HG02981 (cell line): ENCODE measurements around the gene PDCD5.
"Not testable (repeated sequence)": the region's sequence is repeated elsewhere in the genome, so short reads cannot be mapped to it uniquely, and the experiment has no call there.

Source experiments
- ATAC-seq: cut with Tn5 transposase; IDR thresholded peaks from one replicate; pipeline ENCODE4 v1.9.1; 2021; ENCODE audit warnings: mild to moderate bottlenecking, moderate library complexity; ENCODE audit not compliant: unreplicated experiment

The PDCD5 gene

GRCh38 chr19:32576790-32577189 lies 4.2 kb upstream of the PDCD5 start:
- ATAC-seq: no peak

DNA sequence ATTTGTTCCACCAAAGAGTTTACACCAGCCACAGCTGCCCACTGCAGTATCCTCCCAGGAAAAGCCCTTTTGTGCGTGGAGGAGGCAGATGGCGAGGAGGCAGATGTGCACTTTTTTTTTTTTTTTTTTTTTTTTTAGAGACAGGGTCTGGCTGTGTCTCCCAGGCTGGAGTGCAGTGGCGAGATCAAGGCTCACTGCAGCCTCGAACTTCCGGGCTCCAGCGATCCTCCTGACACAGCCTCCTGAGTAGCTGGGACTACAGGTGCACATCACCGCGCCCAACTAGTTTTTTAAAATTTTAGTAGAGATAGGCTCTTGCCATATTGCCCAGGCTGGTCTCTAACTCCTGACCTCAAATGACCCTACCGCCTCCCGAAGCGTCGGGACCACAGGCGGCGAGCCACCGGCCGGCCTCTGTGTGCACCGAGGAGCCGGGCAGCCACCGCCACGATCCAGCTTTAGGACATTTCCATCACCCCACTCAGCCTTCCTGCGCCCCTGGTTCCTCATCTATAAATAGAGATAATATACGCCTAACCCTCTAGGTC lies 563 bp upstream of the PDCD5 start:
- ATAC-seq: peak; percentile 27

DNA sequence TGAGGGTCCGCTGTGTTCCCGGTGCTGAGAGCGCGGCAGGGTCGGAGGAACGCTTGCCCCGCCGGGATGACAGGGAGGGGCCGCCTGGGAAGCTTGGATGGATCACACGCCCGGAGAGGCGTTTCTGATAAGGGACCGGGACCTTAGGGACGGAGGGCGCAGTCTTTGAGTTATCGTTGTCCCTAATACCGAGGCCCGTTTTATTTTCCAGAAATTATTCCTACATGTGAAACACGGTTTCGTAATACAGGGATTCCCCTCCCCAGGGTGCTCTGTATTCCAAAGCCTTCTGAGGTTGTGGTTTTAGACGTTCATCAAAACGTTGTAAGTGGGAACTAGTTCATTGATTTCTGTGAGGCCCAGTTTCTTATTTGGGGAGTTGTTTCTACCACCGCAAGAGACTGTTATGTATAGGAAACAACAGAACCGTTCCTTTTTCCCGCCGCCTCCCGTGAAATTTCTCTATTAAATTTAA lies 752 bp downstream of the PDCD5 start:
- ATAC-seq: no peak

- not testable (repeated sequence) for ATAC-seq
These were observed 6.9 kb downstream of the PDCD5 start for GRCh38 chr19:32587747-32588504.

DNA sequence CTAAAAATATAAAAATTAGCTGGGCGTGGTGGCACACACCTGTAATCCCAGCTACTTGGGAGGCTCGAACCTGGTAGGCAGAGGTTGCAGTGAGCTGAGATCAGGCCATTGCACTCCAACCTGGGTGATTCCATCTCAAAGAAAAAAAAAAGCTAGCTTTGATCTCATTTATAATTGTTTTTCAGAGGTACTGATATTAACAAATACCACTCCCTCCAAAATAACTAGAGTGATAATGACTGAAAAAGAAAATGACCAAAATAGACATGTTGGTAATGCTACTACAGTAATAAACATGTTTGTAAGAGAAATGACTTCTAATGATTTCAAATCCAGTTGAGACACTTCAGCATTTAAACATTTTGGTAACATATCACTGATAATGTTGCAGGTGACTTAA lies 13.0 kb downstream of the PDCD5 start:
- ATAC-seq: no peak

- ATAC-seq: no peak
These were observed 14.5 kb downstream of the PDCD5 start for GRCh38 chr19:32595491-32595890.

DNA sequence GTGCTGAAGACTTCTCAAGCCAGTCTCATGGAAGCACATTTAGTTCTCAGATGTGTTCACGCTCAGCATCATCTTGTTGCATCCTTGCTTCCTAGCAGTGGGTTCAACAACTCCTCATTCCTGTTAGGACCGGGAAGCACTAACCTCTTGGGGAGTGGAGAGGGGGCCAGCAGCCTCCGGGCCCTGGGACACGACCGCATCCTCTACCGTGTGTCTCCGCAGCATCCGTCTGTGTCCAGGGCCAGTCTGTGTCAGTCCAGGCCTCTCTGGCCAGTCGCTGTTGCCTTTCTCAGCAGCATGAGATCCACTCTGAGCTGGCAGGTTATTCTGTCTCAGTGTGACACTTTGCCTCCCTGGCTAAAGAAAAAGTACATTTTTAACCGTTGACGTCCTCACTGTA lies 17.0 kb downstream of the PDCD5 start:
- no peak for ATAC-seq

DNA sequence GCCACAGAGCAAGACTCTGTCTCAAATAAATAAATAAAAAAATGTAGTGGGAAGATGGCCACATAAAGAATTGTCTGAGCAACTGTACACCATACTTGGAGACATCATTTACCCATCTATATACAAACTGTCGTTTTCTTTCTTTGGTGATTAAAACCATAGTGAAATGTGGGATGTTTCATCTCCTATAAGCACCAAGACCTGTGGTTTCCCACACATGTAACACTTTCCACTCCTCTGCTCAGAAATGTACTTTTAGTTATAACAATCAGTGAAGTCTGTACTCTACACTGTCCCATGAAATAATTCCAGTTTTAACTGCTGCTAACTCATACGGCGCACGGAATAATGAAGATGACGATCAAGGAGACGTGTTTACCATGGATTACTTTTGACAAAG lies 18.3 kb downstream of the PDCD5 start:
- ATAC-seq: no peak

- ATAC-seq: no peak
These were observed 18.8 kb downstream of the PDCD5 start for GRCh38 chr19:32599736-32600157.

DNA sequence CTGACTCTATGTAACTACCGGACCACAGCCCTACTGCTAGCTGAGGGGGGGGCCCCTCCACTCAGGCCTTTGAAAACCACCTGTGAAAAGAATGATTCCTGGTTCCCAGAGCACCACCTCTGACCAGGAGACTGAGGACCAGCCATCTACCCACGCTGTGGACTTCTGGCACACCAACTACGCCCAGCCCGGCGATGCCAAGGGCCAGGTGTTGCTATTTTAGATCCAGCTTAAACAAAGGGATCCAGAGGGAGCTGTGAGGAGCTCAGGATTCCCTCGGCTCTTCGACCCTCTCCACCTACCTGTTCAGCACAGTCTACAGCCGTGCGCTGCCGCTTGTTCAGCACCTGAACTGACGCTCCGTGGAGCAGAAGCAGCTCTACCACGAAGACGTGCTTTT lies 23.0 kb downstream of the PDCD5 start:
- no peak for ATAC-seq

GRCh38 chr19:32605544-32605943 lies 24.6 kb downstream of the PDCD5 start:
- no peak for ATAC-seq

GRCh38 chr19:32606289-32606688 lies 25.3 kb downstream of the PDCD5 start:
- no peak for ATAC-seq

- ATAC-seq: no peak
These were observed 26.5 kb downstream of the PDCD5 start for GRCh38 chr19:32607479-32607878.

GRCh38 chr19:32611161-32611560 lies 30.2 kb downstream of the PDCD5 start:
- ATAC-seq: no peak

DNA sequence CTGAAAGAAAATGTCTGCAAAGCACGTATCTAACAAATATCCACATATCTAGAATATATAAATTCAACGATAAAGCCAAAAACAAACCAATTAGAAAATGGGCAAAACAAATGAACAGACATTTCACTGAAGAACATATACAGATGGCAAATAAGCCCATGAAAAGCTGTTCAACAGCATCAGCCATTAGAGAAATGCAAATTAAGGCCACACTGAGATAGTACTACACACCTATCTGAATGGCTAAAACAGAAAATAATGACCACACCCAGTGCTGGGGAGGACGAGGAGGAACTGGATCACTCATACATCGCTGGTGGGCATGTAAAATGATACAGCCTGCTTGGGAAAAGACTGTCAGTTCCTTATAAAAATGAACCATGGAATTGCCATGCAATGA lies 32.0 kb downstream of the PDCD5 start:
- ATAC-seq: no peak

DNA sequence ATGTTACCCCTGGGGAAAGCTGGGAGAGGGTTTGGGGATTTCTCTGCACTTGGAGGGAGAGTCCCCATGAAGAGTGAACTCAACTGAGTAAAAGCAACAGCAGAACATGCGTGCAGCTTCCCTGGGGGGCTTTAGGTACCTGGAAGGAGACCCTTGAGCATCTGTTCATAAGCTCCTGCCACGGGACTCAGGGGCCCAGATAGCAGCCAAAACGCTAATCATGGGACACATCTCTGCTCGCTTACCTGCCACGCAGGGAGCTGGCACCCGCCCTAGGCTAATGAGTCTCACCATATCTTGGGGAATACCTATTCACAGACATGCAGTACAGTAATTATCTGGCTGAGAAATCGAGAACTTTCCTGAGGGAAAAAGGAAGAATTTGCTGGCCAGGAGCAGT lies 33.9 kb downstream of the PDCD5 start:
- ATAC-seq: no peak

DNA sequence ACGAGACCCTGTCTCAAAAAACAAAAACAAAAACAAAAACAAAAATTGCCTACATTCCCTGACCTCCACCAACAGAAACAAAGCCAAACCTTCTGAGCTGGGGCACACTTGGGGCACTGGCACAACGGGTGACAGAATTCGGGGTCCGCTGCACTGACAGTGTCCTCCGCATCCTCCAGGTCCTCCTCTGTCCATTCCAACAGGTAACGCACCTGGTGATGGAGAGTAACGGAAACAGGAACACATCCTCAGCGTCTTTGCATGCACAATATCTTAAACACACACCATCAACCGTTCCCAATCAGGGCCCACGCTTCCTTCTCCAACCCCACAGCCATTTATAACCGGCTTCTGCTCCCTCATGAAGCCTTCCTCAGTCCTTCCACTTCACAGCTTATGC lies 34.6 kb downstream of the PDCD5 start:
- no peak for ATAC-seq

DNA sequence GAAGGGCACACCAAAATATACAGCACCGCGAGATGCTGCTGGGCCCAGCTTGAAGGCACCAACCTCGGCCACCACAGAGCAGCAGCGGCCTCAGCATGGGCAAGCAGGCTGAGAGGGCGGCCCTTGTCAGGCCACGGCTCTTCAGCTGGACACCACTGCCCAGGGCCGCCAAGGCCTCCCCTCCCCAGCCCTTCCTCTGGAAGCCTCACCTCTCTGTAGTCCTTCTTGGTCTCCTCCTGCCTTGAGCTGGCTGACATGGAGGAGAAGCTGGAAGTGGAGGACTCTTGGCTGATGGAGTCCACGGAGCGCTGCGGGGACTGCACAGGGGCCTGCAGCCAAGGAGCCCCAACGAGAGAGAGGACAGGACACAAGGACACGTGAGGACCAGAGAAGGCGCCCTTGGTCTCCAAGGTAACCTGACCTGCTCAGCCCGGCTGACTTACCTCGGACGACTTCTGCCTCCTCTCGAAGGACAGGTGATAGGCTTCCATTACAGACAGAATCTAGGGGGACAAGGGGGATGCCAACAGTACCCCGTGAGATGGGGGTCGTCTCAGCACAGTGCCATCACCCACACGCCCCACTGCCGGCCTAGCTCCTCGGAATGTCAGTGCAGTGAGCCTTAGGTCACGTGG lies 38.2 kb downstream of the PDCD5 start:
- no peak for ATAC-seq

- no peak for ATAC-seq
These were observed 41.0 kb downstream of the PDCD5 start for GRCh38 chr19:32622002-32622401.

- ATAC-seq: no peak
These were observed 43.4 kb downstream of the PDCD5 start for GRCh38 chr19:32624410-32624809.

GRCh38 chr19:32626969-32627368 lies 46.0 kb downstream of the PDCD5 start:
- no peak for ATAC-seq

DNA sequence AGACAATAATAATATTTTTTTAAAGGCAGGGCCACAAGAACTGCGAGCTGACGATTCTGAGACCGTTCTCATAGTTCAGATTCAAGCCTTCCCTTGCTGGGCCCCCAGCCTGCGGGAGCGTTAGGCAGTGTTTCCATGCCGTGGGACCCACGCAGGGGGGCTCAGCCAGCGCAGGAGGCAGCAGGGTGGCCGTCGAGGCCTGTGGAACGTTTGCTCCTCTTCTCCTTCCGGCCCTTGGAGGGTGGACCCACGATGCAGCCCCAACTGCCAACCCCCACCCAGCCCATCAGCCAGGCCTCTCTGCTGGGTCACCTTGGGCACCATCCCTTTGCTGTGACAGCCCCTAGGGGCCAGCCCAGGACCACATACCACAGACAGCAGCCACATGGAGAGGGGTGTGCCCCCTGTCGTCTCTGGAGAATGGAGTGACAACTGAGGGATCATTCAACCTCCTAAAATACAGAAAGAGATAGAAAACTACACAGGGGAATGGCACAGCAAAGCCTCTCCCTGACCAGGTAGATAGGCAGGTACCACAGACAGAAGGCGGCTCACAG lies 46.8 kb downstream of the PDCD5 start:
- ATAC-seq: no peak
